HG03196 (cell line): ENCODE results near the gene TAF3.
"Not testable (repeated sequence)": the region's sequence is repeated elsewhere in the genome, so short reads cannot be mapped to it uniquely, and the experiment has no call there.

Source experiments
- ATAC-seq: cut with Tn5 transposase; IDR thresholded peaks from one replicate; pipeline ENCODE4 v1.9.1; 2021; ENCODE audit not compliant: unreplicated experiment

The TAF3 gene

DNA sequence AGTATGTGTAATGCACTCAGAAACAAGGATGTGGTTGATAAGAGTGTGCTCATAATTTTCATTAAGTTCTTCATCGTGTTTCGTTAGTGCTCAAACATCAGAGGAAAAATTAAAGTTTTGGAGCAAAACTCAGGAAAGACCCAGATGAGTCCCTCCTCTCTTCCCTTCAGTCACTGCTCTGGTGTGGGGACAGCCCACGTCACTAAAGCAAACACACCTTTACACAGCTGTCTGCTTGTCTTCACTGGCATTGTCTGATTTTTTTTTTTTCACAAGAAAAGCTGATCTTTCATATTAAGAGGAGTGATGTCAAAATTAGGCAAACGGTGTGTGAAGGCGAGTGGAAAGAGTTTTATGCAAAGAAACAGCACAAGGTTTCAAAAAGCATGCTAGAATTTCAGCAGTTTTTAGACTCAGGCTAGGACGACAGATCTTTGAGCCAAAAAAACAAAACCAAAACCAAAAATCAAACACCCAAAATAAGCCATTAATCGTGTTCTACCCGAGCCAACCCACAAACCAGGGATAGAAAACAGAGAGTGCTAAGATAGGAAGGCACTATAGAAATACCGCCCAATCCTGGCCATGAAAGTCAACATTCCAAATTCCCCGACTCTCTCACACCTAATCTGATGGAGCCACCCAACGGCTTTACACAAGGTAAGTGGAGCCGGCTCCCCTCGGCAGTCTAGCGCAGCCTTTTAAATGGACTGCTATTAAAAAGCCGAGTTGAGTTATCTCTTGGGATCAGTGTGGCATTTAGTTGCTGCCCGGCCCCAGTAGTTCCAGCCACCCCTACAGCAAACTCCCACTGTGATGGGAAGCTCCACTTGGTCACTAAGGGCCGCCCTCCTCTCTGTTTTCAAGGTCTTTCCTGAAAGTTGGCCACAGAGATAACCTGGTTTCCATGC lies 208.3 kb downstream of the TAF3 start:
- no peak for ATAC-seq

DNA sequence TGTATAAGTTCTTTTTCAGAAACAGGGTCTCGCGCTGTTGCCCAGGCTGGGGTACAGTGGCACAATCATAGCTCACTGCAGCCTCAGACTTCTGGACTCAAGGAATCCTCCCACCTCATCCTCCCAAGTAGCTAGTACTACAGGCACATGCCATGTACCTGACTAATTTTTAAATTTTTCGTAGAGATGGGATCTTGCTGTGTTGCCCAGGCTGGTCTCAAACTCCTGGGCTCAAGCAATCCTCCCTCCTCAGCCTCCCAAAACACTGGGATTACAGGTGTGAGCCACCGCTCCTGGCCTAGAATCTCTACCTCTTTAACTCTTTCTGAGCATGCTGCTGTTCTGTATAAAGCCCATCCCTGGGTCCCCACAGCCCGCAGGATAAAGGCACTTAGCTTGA lies 212.9 kb downstream of the TAF3 start:
- not testable (repeated sequence) for ATAC-seq

DNA sequence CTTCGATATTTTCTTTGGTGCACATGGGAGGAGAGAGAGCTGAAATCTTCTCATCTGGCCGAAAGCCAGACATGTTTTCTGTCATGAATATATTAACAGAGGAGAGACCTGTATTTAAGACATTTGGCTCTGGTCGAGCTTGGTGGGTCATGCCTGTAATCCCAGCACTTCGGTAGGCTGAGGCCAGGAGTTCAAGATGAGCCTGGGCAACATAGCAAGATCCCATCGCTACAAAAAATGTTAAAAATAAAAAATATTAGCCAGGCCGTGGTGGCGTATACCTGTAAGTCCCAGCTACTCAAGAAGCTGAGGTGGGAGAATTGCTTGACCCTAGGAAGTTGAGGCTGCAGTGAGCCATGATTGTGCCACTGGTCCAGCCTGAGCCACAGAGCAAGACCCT lies 214.3 kb downstream of the TAF3 start:
- no peak for ATAC-seq

DNA sequence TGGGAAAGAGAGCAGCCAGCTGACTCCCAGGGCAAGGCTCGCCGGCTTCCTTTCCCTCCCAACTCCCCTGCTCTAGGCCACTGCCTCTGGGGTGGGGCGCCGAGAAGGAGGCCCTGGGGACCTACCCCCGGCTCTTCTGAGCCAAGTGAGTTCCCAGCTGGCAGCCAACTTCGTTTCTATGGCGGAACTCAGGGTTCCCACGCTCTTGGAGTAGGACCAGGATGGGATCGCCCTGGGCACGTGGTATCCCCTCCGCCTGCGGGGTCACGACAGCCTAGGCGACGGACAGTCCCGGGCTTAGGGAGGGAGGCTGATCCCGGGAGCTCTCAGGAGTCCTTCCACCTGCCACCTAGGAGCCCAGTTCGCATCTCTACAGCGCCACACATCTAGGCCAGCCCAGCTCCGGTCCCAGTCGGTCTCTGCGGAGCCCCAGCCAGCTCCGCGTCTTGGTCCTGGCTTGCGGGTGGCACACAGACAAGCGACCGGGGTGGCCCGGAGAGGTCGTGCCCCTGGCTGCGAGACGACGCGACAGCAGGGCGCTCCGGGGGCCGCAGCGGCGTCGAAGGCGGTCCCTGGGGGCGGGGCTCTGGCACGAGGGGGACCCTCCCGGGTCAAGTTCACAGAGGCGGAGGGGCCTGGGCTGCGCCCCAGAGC lies 215.6 kb downstream of the TAF3 start:
- no peak for ATAC-seq

DNA sequence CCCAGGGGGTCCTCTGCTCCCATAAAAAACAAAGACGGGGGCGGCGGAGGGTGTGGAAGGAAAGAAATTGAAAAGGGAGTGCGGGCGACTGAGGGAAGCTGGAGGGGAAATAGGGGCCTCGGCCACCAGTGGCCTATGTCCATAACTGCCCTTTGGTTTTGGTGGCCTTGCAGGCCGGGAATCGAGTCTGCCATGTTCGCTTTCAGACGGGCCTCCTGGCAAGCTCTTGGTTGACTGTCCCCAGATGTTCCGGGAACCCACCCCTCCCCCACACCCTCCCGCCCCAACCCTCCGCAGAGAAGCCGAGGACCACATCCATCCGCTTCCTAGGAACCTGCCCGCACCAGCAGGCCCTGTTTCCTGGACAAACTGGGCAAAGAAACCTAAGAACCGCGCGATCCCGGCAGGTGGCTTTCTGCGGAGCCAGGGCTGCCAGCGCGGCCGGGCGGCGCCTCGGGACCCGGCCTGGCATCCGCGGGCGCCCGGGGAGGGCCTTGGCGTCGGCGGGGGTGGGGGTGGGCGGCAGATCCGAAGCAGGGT lies 216.2 kb downstream of the TAF3 start:
- no peak for ATAC-seq

DNA sequence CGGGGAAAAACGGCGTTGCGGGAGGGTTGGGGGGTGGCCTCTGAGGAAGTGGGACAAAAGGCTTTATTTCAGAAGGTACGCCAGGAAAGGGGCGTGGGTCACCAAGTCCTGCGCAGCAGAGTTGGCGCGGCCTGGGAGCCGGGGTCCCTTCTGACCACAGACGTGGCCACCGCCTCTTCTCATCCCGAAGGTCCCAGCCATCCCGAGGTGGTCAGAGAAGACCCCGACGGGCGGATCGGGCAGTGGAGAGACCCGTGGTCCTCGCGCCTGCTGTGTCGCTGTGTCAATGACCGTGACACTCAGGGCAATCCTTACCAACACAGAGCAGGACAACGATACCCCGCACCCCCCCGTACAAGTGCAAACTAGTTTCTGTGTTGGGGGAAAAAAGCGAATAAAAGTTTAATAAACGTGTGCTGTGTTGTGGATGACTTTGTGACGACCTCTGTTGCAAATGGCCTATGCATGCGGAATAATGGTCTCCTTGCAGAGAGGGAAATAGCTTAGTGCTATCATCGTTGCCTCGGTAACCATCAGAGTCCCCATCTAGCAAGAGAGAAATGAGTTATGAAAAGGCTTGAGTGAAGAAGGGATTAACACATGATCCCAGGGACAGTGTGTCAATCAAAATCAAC lies 216.8 kb downstream of the TAF3 start:
- no peak for ATAC-seq

DNA sequence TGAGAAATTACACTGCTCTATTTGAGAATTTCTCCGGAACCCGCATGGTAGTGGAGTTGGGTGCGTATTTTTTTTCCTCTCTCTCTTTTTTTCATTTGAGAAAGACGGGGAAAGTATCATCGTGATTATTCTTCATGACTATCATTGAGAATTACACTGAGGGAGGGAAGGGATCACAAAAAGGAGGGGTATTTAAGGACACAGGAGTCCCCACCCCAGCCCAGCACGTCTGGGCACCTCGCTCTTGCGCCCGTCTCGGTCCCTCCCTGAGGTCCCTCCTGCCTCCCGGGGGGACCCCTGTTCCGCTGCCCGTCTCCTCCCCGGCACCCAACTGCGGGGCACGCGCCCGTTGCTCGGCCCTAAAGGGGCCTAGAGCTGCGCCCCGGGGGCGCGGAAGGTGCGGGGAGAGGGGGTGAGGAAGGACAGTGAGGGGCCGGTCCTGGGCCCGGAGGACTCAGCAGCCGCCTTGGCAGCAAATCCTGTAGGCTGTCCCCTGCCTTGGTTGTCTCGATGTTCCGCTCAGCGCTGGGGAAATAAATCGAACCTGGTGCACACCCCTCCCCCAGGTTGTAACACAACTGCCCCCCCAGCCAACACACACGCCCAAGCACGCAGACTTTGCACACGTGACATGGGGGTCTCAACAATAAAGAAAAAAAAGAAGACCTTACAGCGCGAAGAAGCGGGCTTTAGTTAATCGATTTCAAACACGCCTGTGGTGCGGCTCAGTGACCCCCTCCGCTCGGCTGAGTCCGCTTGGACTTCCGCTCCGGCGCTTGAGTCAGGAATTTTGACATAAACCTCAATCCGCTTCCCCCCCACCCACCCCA lies 217.6 kb downstream of the TAF3 start:
- ATAC-seq: no peak

DNA sequence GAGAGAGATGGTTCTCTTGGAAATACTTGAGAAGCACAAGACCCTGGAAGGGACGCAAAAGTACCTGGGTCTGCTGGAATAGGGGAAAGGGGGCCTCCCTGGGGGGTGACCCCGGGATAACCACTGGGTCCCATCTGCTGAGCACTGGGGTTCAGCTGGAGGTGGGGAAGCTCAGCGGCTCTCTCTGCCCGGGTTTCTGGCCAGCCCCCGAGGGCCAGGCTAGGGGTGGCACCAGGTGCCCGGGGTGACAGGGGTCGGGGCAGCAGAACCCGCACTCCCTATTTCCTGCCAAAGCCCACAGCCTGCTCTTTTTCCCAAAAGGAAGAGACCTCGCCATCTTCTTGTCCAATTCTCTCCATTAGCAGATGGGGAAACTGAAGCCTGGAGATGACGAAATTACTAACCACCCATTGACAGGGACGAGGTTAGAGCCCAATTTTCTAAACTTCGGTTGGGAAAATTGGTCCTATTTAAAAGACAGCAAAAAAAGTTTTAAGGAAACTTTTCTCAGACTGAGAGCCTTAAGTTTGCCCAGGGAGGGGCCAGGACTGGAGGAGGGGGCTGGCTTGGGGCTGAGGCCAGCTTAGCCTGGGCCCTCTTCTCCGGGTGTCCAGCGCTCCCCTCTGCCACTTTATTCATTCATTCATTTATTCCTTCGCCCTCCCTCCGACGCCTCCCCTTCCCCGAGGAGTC lies 218.3 kb downstream of the TAF3 start:
- ATAC-seq: no peak

DNA sequence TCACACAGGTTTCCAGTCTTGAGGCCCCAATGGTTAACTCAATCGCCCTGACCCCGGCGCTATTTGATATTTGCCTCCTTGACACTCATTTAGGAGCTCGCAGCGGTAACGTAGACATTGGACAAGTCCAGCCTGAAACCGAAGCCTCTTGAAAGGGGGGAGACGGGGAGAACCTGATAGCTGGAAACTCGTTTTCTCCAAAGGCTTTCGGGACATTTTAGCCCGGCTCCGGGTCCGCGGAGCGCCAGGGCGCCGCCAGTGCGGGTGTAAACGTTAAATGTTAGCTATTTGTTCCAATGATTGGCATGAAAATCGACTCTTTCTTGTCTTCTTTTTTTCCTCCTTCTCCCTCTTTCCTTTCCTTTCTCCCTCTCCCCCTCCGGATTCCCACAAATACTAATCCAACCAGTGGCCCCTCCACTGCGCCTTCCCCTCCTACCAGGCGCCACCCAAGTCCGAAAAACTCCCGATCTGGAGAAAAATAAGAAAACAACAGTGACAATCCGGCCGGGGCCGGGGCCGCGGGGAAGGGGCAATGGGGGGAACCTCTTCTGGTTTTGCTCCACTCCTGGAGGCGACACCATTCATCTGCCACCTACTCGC lies 219.0 kb downstream of the TAF3 start:
- ATAC-seq: no peak

DNA sequence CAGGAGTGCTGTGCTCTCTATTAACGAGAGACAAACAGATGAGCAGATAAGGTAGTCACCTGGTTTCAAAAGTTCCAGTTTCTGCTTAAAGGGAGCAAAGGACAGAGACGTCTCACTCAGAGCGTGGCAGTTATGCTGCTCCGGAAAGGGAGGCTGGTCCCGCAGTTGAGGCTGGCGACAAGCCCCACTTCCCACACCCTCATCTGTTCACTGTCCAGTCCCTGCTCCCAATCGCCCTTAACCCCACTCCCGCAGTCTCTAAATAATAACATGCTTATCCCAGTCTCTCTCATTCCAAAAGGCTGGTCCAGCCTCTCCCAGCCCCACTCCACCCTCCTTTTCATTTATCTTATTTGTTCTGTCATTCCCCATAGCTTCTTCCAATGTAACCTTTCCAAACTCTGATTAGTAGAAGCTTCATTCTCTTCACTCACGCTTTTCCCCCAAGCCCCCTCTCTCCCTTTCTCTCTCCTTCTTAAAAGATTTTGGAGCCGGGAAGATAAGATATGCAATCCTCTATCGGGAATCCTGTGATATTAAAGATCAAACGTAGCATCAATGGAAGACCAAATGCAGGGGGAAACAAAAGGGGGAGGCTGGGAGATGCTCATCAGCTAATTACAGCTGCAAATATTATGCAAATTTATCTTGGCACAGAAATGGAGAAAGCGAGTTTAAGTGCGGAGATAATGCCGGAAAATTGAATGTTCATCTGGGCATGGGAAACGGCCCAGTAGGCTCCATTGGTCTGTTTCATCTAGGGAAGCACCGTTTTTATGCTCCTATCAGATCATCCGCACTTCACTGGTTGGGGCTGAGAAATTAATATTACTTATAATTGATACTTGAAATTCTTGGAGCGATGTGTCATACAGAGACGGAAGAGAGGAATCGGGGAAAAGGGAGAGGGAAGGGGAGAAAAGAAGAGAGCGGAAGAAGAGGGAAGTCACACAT lies 219.9 kb downstream of the TAF3 start:
- ATAC-seq: no peak

DNA sequence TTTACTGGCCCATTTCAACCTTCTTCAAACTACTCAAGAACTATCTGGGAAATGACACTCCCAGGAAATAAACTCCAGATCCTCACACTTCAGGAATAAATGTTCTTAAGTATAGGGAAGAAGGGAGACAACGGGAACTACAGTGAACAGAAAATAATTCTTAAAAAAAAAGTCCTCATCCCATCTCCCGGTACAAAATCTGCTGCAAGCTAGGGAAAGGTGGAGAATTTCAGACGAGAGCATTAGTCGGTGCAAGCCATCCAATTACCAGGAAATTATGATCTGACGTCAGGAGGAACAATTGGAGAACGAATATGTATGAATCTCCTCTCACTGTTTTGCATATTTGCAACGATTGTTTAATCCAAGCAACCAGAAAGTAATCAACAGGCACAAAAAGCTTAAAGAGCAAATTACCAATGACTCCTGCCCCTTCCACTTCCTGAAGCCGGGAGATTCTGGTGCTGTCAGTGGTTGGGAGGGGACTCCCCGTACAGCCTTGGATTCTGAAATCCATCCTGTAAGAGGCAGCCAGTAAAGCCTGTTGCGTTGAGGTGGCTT lies 221.1 kb downstream of the TAF3 start:
- ATAC-seq: no peak

DNA sequence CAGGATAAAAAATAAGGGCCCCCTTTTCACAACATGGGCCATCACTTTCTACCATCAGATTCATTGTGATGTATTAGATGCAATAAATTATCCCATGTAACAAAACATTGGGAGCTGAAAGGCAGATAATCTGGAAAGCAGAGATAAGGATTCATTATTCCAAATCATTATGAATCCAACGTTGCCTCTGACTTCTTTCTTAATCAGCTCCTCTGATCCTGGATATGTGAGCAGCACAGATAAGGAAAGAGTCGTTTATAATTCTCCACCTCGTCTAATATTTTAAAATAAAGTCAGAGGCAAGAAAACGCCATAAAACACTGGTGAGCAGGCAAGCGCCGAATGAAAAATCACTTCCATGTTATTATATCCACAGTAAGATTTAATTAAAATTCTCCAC lies 222.3 kb downstream of the TAF3 start:
- no peak for ATAC-seq

DNA sequence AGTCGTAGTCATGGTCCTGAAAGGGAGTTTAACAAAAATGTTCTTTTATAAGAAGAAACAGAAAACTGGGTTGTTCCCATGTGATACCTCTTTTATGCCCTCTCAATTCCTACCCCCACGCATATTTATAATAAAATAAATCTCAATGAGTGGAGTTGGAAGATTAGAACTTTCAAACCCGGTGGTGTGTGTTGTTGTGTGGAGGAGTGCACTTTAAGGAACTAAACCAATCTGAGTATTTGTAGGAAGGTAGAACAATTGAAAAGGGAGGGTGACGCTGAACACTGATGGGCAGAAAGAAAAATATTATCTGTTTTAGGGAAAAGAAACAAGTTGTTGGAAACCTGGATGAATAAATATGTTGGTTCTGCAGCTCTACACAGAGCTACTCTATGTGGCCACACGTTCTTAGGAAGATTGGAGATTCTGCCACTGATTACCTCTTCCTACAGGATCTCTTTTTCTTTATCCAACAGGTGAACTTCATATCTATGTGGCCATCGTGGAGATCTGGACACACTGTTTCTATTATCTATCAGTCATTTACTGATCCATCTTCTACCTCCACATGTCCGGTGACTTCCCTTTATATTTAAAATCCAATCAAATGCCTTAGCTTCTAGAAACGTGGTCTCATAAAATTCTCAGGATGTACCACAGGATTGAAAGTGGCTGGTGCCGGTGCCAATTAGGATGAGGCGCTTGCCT lies 223.1 kb downstream of the TAF3 start:
- ATAC-seq: no peak

DNA sequence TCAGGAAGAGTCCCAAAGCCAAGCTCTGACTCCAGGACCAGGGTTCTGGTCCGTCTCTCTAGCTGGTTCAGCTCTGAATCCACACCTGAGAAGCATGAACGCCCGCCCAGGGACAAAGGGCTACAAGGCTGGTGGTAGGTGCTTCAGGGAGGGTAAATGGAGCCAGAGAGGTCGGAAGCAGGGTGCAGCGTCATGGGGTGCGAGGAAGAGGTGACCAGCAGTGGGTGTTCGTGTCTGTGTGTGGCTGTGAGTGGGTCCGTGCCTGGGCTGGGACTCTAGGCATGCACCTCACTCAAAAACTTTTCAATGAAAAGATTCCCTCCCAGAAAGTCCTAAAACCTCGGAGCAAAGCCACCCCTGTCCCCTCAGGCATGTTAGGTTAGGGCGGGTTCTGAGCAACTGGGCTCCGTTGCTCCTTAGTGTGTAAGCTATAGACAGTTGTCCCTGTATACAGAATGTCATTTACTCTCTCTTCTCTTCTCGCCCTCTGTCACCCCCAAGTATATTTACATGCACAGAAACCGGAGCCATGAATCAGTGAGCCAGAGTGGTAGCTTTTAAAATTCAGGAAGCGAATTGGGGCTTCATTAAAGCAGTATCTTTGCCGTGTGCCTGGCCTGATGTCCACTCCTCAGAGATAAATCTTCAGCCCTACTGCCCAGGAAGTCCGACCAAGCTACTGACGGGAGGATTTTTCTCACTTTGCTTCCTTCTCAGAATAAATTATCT lies 223.9 kb downstream of the TAF3 start:
- ATAC-seq: no peak

DNA sequence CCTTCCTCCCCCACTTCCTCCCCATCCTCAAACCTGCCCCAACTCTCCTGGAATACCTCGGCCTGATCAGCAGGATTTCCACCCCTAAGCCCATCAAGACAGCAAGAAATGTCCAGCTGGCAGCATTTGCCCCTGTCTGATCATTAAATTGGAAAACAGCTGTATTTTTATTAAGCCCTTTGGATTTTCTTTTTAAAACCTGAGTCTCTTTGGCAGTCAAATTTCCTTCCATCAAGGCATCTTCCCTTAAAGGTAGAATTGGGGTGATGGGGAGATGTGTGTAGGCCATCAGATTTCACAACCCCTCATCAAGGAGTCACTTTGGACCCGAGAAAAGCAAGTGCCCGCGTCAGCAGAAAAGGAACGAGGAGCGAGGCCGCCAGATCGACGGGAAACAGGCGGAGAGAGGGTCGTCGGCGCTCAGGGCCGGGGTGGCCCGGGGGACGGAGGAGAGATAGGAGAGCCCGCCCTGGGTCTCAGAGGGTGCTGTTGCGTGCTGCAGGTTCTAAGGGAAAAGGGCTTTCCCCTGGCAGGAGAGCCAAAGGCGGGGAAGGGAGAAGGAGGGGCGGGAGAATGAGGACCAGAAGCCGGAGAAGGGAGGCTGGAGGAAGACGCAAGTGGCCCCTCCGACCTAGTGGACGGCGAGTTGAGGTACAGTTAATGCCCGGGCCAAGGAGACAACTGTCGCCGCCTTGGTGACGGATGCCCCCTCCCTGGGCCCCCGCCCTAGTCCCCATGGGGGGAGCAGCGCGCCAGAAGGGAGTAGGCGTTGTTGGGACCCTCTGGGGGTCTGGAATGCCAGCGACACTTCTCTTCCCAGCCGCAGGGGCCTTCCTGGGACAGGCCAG lies 224.6 kb downstream of the TAF3 start:
- ATAC-seq: no peak
